ENCODE measurements around the gene SCLY.
"Not testable (repeated sequence)": the region's sequence is repeated elsewhere in the genome, so short reads cannot be mapped to it uniquely, and the experiment has no call there.

SCLY gene

GRCh38 chr2:238046725-238047270, 14.0 kb upstream of the SCLY start:
- no peak for TF ChIP-seq CTCF (IDR thresholded peaks at IDR 0.05)
- no peaks in the 10 kb centered on the region for H3K79me2 ChIP-seq
- no peaks in the 10 kb centered on the region for H3K9me3 ChIP-seq (ENCODE audit: control insufficient read depth, low read length)
- no peak overlapping the region for H3K4me2 ChIP-seq (ENCODE audit: low read length)
- H3K27me3 ChIP-seq (ENCODE audit: control insufficient read depth, insufficient read depth, low read length) = no peaks in the 10 kb centered on the region
- no peak overlapping the region for H3K4me3 ChIP-seq (ENCODE audit: low read depth, low read length)
- no peak overlapping the region for H3K9ac ChIP-seq
- no peak overlapping the region for H2AFZ ChIP-seq
- no peaks in the 10 kb centered on the region for H3K4me1 ChIP-seq
- H3K36me3 ChIP-seq (ENCODE audit: control insufficient read depth, insufficient read depth, low read length) = no peaks in the 10 kb centered on the region
- H3K27ac ChIP-seq = no peak overlapping the region

- no peak overlapping the region for H3K9ac ChIP-seq
- no peaks in the 10 kb centered on the region for H3K36me3 ChIP-seq (ENCODE audit: control insufficient read depth, insufficient read depth, low read length)
- H3K79me2 ChIP-seq = no peaks in the 10 kb centered on the region
- no peak overlapping the region for H2AFZ ChIP-seq
- no peak overlapping the region for H3K27ac ChIP-seq
- H3K9me3 ChIP-seq (ENCODE audit: control insufficient read depth, low read length) = no peaks in the 10 kb centered on the region
- H3K4me1 ChIP-seq = no peaks in the 10 kb centered on the region
- H3K4me2 ChIP-seq (ENCODE audit: low read length) = no peak overlapping the region
- TF ChIP-seq CTCF (IDR thresholded peaks at IDR 0.05) = no peak
- H3K27me3 ChIP-seq (ENCODE audit: control insufficient read depth, insufficient read depth, low read length) = no peaks in the 10 kb centered on the region
- H3K4me3 ChIP-seq (ENCODE audit: low read depth, low read length) = no peak overlapping the region
Observed at GRCh38 chr2:238053191-238053776, 7.5 kb upstream of the SCLY start.

- Histone ChIP-seq H2AFZ (no peak overlapping the region), H3K9me3 (ENCODE audit: control insufficient read depth, low read length) (no peaks in the 10 kb centered on the region)
- TF ChIP-seq CTCF (IDR thresholded peaks at IDR 0.05) = no peak
Observed at GRCh38 chr2:238055841-238056240, 5.0 kb upstream of the SCLY start.

GRCh38 chr2:238057696-238058575, 2.9 kb upstream of the SCLY start:
- not testable (repeated sequence) for H2AFZ ChIP-seq; H3K4me3 ChIP-seq (ENCODE audit: low read depth, low read length); H3K27me3 ChIP-seq (ENCODE audit: control insufficient read depth, insufficient read depth, low read length); H3K27ac ChIP-seq; H3K9ac ChIP-seq; H3K4me1 ChIP-seq; H3K9me3 ChIP-seq (ENCODE audit: control insufficient read depth, low read length); H3K79me2 ChIP-seq; H3K36me3 ChIP-seq (ENCODE audit: control insufficient read depth, insufficient read depth, low read length); H3K4me2 ChIP-seq (ENCODE audit: low read length)

More at GRCh38 chr2:238055841-238056240, 5.0 kb upstream of the SCLY start:
- Histone ChIP-seq H3K27ac (no peak overlapping the region), H3K9ac (no peak overlapping the region), H3K27me3 (ENCODE audit: control insufficient read depth, insufficient read depth, low read length) (no peaks in the 10 kb centered on the region), H3K4me2 (ENCODE audit: low read length) (no peak overlapping the region), H3K4me3 (ENCODE audit: low read depth, low read length) (no peak overlapping the region), H3K4me1 (peaks cover 8% of the 10 kb centered on the region), H3K79me2 (no peaks in the 10 kb centered on the region), H3K36me3 (ENCODE audit: control insufficient read depth, insufficient read depth, low read length) (no peaks in the 10 kb centered on the region)

GRCh38 chr2:238059505-238059904, 1.3 kb upstream of the SCLY start:
- no peaks in the 10 kb centered on the region for H3K36me3 ChIP-seq (ENCODE audit: control insufficient read depth, insufficient read depth, low read length)
- H3K4me3 ChIP-seq (ENCODE audit: low read depth, low read length) = peak overlapping the region; percentile 91
- H3K9me3 ChIP-seq (ENCODE audit: control insufficient read depth, low read length) = no peaks in the 10 kb centered on the region
- TF ChIP-seq CTCF (IDR thresholded peaks at IDR 0.05) = no peak
- no peaks in the 10 kb centered on the region for H3K27me3 ChIP-seq (ENCODE audit: control insufficient read depth, insufficient read depth, low read length)
- no peak overlapping the region for H3K9ac ChIP-seq
- peak overlapping the region; percentile 85 for H3K4me2 ChIP-seq (ENCODE audit: low read length)
- H3K79me2 ChIP-seq = no peaks in the 10 kb centered on the region
- no peak overlapping the region for H2AFZ ChIP-seq
- H3K4me1 ChIP-seq = peaks cover 18% of the 10 kb centered on the region
- peak overlapping the region; percentile 92 for H3K27ac ChIP-seq
